Coronary artery (tissue), 2 donors: ENCODE measurements around the gene SLC38A8.

Source experiments
- DNase-seq: peaks from one replicate; pipeline ENCODE4 v3.0.0-alpha.2; 2017; ENCODE audit warnings: low spot score
- H3K27ac ChIP-seq, 2 donors: fragments of 200-600 bp; sonication (generic); one replicate each; pipeline ENCODE4 v1.5.1; 2016 to 2019
- H3K4me3 ChIP-seq: fragments of 200-600 bp; sonication (generic); 2 replicates; pipeline ENCODE4 v1.5.1; 2016; ENCODE audit warnings: mild to moderate bottlenecking, moderate library complexity
- CTCF ChIP-seq: fragments of 200-600 bp; sonication (generic); IDR thresholded peaks from one replicate; pipeline ENCODE4 v1.5.1; 2019; ENCODE audit warnings: antibody characterized with exemption

Gene SLC38A8

GRCh38 chr16:84040226-84040822 lies 2.3 kb downstream of the SLC38A8 start:
- DNase-seq = no peak
- H3K27ac ChIP-seq = no peak overlapping the region
- H3K4me3 ChIP-seq = no peak overlapping the region
- no peak for TF ChIP-seq CTCF

DNA sequence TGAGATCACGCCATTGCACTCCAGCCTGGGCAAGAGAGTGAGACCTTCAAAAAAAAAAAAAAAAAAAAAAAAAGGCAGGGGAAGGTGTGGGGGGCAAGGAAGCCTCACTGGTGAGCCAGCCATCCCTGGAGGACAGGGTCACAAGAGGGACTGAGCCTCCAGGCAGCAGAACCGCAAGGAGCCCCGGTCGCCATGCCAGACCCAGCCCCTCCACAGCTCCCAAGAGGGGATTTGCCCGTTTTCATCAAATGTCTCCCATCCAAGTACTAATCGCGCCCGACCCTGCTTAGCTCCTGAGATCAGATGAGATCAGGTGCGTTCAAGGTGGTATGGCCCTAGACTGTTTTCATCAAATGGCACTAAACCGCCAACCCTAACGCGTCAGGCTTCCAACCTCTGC lies 2.9 kb downstream of the SLC38A8 start:
- Histone ChIP-seq H3K27ac (no peak overlapping the region), H3K4me3 (no peak overlapping the region)
- DNase-seq = no peak
- no peak for TF ChIP-seq CTCF

- DNase-seq = no peak
- H3K4me3 ChIP-seq = no peak overlapping the region
- TF ChIP-seq CTCF = no peak
- H3K27ac ChIP-seq = no peak overlapping the region
These were observed 4.1 kb downstream of the SLC38A8 start for GRCh38 chr16:84038469-84038868.

DNA sequence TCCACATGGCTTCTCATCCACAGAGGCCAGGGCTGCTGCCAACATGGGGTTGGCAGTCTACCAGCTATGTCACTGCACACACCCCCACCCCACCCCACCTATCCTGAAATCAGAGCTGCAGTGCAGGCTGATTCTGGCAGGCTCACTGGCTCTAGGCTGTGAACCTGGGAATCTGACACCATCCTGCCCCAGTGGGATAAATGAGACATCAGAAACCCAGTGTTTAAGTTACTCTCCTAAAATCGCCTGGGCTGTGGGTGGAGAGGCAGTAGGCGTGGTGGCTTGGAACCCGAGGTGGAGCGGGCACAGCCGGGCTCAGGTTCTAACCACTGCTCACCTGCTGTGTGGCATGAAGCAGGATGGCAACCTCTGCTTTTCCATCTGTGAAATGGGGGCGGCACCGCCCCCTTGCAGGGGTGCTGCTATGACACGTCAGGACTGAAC lies 5.6 kb downstream of the SLC38A8 start:
- Histone ChIP-seq H3K4me3 (no peak overlapping the region), H3K27ac (no peak overlapping the region)
- TF ChIP-seq CTCF = no peak
- no peak for DNase-seq

GRCh38 chr16:84036131-84036530 lies 6.5 kb downstream of the SLC38A8 start:
- no peak for TF ChIP-seq CTCF
- DNase-seq = no peak
- Histone ChIP-seq H3K27ac (no peak overlapping the region), H3K4me3 (no peak overlapping the region)

GRCh38 chr16:84034516-84034915 lies 8.1 kb downstream of the SLC38A8 start:
- Histone ChIP-seq H3K27ac (no peak overlapping the region), H3K4me3 (no peak overlapping the region)
- no peak for TF ChIP-seq CTCF
- no peak for DNase-seq
